GM19463 (cell line): ENCODE measurements around the gene GMDS.

Experiments
- ATAC-seq: cut with Tn5 transposase; IDR thresholded peaks from one replicate; pipeline ENCODE4 v1.9.1; 2021; ENCODE audit warnings: mild to moderate bottlenecking, moderate library complexity; ENCODE audit not compliant: unreplicated experiment

GMDS gene

DNA sequence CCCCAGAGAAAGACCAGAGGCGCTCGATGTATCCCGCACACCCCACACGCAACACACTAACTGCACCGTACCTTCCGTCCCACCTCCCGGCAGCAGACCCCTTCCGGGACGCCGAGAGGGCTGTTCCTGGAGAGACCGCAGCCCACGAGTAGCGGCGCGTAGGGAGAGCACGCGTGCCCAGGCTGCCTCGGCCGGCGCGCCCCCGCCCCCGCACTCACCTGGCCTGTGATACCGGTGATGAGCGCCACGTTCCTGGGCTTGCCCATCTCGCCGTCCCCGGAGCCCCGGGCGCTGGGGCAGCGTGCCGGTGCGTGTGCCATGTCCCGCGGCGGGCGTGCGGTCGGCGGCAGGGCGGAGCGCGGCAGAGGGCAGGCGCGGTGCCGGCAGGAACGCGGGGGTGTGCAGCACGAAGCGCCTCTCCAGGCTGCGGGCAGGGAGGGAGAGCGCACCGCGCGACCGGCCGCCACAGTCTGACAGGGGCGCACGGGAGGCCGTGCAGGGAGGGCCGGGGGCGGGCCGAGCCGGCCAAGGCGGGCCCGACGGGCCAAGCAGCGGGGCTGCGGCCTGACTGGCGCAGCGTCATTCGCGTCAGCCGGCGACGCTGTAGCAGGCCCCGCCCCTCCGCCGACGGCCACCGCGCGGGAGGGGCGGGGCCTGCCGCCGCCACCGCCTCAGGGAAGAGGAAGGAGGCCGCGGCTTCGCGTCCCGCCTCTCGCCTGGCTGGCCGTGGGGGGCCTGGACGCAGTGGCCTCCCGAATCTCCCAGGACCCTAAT lies at the start of gene GMDS:
Gene GMDS, minus strand, starts transcription at position 503 of the 774 bp plus-strand sequence.
- peak; percentile 95 for ATAC-seq

DNA sequence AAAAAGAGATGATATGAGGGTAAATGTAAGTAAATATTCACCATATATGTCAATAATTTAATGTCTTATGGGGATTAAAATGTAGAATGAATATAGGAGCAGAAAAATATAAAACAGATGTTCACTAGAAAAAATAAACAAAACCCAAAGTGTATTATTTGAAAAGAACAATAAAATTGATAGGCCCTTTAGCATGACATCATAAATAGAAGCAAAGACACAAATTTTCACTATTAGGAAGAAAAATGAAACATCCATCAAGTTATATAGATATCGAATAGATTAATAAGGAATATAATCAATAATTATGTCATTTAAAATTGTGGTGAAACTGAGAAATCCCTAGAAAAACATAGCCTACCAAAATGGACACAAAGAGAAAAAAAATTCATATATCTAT lies 40.1 kb upstream of the GMDS start:
- ATAC-seq, result no peak

DNA sequence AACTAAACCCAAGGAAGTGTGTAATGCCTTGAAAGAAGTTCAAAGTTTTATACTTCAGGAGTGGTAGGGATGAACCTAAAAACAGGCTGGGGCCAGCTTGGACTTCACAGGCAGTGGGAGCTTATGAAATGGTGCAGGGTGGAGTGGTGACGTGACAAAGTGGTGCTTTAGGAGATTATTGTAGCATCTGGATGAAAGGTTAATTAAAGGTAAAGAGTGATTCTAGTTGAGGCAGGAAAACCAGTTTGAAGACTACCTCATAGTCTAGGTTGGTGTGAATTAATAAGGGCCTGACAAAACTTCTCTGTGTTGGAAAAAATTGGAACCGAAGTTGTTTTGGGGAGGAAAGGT lies 30.5 kb upstream of the GMDS start:
- no peak for ATAC-seq

DNA sequence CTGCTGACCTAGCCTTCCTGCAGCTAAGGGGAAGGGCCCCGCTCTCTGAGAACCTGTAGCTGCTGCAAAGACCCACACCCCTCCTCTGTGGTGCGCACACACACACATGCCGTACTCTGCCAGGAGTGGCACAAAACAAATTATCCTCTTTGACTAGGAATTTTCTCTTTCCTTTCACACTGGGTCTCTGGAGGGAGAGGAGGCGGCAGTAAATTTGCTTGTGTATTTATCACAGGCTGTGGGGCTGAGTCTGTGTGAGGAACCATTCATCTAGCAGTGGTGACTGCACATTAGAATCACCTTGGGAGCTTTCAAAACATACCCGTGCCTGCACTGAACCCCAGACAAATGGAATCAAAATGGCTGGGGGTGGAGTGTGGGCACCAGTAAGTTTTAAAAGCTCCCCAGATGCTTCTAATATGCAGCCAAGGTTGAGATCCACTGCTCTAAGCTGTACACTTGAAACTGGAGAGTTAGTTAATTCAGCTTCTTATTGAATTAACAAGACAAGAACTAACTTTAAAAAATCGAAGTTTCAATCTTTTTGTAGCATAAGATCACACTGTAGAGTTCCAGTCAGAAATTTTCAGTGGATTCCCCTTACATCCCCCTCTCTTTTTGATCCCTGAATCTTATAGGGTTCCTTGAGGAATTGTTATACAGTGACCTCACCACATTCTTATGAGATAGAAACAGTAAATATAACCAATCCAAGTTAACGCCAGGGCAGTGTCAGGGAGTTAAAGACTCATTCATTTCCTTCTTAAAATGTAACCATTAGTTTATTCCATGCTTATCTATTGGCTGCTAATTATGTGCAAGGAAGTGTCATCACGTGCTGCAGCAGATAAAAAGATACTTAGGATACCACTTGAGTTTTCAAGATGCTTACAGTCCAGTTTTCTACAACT lies 29.8 kb upstream of the GMDS start:
- ATAC-seq, result no peak

DNA sequence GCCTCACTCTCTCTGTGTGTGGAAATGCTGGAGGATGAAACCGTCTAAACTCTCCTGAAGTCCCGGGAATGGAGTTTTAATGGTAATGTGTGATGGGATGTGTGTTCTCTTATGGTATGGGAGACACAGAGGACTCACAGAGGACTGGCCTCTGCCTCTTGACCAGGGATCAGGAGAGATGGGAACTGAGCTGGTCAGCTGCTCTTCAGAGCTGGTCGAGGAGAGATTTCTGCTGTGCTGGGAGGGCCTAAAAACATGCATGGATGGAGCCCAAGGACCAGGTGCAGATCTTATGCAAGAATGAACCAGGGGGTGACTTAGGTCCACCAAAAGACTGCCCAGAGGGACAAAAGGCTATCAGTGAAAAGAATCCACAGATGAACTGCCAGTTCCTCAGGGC lies 27.3 kb upstream of the GMDS start:
- no peak for ATAC-seq

DNA sequence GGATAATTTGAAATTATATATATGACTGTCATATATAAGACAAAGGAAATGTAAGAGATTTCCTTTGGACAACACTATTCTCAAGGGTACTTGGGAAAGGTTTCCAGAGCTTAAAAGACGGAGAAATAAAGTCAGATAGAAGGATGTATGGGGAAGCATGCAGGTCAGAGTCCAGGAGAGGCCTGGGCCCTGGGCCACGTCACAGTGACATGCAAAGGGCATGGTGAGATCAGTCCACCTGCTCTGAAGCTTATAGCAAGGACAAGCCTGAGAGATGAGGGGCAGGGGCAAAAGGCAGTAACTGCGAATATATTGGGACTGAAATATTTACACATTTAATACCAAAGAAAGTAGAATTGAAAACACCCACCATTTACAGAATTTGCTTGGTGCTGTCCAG lies 24.6 kb upstream of the GMDS start:
- ATAC-seq, result no peak

DNA sequence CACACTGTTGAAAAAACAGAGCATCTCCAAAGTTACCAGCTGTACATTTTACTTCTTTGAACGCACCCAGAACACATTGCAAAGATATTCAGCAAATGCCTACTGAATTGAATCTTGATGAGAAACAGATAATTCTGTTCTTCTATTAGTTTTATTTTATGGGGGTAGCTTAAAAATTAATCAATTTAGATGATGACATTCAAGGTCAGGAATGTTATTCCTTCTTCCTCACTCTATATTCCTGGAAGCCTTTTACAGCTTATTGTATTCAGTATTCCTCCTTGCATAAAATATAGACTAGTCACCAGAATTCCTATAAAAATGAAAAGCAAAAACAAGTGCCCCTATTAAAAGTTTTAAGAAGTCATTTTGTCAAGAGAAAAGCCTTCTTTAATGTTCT lies 21.4 kb upstream of the GMDS start:
- no peak for ATAC-seq

DNA sequence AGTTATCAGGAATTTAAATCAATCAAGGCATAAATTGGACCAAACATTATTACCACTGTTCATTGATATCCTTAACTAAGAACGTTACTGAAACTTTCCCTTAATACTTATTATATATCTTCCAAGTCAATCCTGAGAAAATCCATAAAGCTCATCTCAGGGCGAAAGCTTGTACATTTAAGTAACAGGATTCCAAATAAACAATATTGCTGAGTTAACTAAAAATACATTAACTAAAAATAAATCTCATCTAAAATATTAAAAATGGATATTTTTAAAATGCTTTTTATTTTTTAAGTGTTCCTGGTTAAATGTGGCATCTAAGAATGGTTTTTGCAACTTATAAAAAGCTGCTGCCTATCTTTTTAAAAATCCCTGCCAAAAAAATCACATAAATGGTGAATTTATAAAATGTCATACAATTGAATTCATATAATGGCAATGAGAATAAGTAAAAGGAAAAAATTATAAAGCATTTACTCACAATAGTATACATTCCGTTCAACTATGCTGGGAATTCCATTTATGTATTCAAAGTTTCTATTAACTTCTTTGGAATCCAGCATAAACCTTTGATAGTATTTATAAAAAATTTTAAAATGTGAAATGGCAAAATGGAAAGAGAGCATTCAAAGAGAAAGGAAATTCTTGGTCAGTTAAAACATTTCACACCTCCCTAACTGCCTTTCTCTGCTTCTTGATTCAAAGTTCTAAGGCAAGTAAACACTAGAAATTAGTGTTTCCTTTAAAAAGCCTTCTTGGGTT lies 20.8 kb upstream of the GMDS start:
- no peak for ATAC-seq

DNA sequence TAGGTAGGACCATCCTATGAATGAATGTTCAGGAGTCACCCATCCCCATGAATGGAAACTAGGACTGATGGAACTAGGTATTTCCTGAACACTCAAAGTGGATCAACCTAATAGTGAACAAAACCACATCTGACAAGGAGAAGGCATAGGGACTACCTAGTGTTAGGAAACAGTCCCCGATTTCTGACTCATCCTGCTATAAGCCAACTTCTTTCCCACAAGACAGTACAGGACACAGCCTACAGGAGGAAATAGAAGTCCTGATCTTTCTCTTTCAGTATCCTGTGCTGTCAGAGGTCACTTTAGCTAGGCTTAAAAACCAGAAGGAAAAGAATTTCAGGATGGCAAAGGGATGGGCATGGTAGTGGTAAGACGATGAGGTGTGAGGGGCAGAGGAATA lies 19.5 kb upstream of the GMDS start:
- ATAC-seq, result no peak

DNA sequence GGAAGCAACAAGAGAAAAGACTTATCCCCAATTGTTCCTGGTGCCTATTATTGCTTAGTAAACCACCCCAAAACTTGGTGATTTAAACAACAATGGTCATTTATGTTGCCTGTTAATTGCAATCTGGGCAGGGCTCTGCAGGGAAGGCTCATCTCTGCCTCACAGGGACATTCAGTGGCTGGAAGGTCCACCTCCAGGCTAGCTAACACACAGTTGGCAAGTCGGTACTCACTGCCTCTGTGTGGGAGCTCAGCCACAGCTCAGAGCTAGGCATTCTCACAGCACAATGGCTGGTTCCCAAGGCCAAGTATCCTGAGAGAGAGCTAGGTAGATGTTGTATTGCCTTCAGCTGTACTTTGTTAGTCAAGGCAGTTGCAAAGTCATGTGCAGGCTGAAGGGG lies 18.5 kb upstream of the GMDS start:
- no peak for ATAC-seq

DNA sequence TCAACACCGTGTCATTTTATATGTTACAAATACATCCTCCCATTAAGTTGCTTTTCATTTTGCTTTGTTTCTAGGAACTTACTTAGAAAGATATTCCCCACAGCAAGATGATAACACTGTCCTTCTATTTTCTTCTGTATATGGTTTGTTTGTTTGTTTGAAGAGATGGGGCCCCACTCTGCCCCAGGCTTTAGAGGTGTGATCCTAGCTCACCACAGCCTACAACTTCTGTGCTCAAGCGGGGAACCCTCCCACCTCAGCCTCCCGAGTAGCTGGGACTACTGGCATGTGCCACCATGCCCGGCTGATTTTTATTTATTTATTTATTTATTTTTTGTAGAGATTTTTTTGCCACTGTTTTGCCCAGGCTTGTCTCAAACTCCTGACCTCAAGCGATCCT lies 14.2 kb upstream of the GMDS start:
- ATAC-seq, result no peak

DNA sequence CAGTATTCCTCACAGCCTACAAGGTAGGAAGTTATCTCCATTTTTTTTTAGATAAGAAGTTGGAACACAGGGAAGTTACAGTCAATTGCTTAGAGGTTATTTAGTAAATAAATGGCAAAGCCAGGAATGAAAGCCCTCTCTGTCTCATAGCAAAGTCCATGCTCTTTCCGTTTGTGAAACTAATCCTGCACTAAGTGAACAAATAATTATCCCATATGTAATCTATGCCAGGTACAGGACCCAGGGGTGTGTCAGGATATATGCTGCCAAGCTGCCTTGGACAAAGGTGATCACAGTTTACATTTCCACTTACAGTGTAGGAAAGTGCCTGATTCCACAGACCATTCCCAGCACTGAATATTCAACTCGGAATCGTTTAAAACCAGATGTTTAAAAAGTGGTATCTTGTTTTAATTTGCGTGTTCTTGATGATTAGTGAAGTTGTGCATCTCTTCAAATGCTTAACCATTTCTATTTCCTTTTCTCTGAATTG lies 13.6 kb upstream of the GMDS start:
- ATAC-seq, result no peak

DNA sequence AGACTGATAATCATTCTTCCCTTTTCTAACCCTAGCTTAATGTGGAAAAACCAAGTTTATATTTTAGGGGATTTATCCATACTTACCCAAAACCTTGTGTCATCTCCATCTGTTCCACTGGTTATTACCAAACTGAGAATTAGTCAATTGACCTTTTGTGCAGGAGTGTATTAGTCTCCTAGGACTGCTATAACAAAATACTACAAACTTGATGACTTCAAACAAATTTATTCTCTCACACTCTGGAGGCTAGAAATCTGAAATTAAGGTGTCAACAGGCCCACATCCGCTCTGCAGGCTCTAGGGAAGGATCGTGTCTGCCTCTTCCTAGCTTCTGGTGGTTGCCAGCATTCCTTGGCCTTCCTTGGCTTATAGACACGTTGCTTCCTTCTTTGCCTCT lies 12.7 kb upstream of the GMDS start:
- no peak for ATAC-seq

DNA sequence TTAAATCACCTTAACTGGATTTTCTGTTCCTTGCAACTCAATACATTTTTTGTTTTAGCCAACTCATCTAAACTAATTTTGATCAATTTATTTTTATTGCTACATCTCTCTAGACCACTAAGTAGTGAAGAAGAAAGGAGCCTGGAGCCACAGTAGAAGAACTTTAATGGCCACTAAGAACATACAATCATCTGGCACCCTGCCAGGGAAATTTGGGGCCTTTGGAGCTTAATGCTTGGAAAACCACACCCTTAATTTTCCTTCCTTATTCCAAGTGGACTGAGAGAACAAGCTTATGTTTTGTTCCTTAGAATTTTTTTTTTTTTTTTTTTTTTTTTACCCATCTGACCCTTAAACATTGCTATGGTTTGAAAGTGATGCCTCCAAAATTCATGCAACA lies 12.0 kb upstream of the GMDS start:
- no peak for ATAC-seq

DNA sequence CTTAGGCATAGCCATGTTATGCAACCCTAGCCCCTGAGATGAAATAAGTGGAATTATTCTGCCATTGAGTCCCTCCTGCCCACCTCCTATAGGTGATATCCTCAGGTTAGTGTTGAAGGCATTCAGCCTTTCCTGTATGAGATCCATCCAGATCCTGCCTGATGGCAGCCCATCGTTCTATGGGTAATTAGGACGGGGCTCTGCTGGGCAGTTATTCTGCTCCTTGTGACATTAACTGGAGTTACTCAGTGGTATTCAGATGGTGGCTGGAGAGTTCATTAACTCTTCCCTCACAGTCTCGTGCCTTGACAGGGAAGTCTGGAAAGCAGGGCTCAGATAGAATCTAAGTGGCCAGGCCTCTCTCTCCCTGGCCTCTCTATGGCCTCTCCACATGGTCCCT lies 9.3 kb upstream of the GMDS start:
- no peak for ATAC-seq

DNA sequence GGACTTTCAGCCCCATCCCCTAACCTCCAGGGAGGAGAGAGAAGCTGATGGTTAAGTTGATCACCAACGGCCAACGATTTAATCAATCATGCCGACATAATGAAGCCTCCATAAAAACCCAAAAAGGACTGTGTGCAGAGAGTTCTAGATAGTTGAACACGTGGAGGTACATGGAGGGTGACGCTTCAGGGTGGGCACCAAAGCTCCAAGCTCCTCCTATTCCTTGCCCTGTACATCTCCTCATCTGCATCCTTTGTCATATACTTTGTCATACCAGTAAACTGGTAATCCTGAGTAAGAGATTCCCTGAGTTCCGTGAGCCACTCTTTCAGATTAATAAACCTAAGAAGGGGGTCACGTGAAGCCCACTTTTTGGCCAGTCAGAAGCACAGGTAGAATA lies 3.7 kb upstream of the GMDS start:
- ATAC-seq, result no peak

DNA sequence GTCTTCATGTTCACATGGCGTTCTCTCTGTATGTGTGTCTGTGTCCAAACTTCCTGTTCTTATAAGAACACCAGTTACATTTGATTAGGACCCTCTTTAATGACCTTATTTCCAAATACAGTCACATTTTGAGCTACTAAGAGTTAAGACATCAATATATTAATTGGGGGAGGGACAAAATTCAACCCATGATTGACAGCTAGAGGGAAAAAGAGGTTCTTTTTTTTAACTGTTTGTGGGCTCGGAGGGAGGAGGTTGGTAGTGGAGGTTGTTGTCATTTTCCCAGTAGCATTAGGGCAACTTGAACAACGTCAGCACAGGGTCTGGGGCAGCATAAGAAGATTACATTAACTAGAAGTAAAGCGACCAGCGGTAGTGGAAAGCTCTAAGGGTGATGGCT lies 2.3 kb upstream of the GMDS start:
- no peak for ATAC-seq

DNA sequence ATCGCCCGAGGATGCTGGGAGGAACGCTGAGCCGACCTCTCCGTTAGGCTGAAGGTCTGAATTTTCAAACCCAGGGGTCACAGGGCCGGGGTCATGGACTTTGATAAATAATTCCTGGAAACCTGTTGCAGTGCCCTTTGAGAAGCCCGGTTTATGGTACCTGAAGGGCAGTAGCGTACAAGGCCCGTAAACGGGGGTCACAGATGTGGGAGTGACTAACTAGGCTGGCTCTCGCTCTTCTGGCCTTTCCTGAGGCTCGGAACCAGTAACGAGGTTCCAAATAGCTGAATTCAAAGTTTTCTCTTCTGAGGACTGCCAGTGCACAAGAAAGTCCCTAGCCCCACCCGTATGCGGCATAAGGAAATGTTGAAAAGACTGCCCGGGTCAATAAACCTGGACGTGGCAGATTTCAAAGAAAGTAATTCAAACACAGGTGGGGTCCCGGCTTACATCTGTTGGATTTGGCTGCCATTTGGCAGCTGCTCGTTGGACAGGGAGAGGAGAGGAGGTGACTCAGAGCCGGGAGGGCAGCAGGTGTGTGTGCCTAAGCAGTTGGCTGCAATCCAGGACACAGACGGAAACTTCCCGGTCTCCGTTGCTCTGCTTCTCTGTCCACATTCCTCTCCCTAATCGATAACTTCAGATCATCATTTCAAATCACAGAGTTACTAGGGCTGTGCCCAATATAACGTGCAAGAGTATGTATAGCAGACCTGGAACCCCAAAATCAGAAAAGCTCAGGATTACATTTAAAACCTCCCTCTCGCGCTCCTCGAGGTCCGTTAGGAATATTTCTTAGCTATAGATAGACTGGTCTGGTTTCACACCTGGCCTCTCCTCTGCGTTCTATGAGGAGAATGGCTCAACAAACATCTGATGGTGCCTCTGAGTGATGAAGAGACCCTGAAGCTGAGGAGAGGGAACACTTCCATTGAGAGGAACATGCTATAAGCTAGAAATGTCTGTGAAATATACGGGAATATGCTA lies 765 bp upstream of the GMDS start:
- peak; percentile 8 for ATAC-seq

DNA sequence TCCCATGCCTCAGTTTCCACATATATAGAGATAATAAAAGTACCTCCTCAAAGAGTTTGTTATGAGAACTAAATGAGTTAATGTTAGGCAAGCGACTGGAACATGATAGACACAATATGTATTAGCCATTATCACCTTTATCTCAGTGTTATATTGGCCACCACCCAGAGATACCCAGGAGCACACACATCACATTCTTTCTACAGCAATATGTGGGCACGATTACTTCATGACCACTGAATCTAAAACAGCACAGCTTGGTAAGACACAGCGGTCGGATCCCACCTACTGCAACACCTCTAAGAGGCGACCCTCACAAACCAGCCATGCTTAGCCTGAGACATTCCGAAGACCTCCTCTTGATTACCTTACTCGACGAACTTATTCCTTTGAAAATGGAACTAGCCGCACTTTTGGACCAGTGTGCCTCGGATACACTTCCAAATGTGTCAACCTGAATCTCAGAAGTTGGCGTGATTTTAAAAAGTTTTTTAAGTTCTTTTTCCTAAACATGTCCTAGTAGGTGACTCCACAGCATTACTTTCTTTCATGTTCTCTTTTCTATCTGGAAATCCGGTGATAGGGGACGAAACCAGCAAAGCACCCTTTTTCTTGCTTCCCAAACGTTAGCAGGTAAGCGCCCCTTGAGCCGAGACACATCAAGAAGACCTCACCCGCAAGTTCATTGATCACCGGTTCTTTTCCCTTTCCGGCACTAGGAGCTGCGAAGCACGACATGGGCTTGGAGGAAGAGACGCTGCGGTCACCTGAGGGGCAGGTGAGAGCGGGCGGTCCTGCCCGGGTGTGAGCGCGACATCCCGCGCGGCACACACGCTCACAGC lies 923 bp downstream of the GMDS start:
- no peak for ATAC-seq
